Ishikawa (cell line): Measurements from ENCODE around the gene ARAF.

ENCODE experiments used
- CEBPB ChIP-seq: IDR thresholded peaks from 2 replicates; pipeline ENCODE4 v1.6.1; 2012
- EGR1 ChIP-seq: IDR thresholded peaks from 2 replicates; pipeline ENCODE4 v1.6.1; 2012
- EP300 ChIP-seq: IDR thresholded peaks from 2 replicates; pipeline ENCODE4 v1.6.1; 2012; ENCODE audit warnings: borderline replicate concordance
- FOXM1 ChIP-seq: IDR thresholded peaks from 2 replicates; pipeline ENCODE4 v1.6.1; 2012; ENCODE audit warnings: low read depth, borderline replicate concordance
- RAD21 ChIP-seq: IDR thresholded peaks from 2 replicates; pipeline ENCODE4 v1.6.1; 2012; ENCODE audit warnings: low read depth
- TF ChIP-seq, protein P1 (sequence below): IDR thresholded peaks from 2 replicates; pipeline ENCODE4 v1.6.1; 2012; ENCODE audit warnings: low read depth, mild to moderate bottlenecking
- TF ChIP-seq, protein P2 (sequence below): IDR thresholded peaks from 2 replicates; pipeline ENCODE4 v1.6.1; 2012

DNA sequence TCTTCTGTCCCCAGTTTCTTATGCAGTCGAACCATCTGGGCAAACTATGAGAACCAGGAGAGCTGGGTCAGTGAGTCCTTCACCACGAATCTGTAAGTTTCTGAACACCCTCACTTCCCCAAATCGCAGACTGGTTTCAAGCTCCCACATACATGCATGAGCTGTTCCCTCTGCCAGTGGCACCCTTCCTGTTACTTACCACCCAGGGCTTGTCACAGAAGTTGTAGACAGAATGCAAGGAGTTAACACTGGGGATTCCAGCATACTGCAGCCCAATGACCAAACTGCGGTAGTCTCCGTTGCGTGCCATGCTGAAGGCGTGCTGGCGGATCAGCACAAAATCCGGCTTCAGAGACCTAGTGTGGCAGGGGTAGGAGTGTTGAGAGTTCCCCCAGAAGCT is 44.0 kb downstream of the ARAF start:
- TF ChIP-seq, protein P1, sequence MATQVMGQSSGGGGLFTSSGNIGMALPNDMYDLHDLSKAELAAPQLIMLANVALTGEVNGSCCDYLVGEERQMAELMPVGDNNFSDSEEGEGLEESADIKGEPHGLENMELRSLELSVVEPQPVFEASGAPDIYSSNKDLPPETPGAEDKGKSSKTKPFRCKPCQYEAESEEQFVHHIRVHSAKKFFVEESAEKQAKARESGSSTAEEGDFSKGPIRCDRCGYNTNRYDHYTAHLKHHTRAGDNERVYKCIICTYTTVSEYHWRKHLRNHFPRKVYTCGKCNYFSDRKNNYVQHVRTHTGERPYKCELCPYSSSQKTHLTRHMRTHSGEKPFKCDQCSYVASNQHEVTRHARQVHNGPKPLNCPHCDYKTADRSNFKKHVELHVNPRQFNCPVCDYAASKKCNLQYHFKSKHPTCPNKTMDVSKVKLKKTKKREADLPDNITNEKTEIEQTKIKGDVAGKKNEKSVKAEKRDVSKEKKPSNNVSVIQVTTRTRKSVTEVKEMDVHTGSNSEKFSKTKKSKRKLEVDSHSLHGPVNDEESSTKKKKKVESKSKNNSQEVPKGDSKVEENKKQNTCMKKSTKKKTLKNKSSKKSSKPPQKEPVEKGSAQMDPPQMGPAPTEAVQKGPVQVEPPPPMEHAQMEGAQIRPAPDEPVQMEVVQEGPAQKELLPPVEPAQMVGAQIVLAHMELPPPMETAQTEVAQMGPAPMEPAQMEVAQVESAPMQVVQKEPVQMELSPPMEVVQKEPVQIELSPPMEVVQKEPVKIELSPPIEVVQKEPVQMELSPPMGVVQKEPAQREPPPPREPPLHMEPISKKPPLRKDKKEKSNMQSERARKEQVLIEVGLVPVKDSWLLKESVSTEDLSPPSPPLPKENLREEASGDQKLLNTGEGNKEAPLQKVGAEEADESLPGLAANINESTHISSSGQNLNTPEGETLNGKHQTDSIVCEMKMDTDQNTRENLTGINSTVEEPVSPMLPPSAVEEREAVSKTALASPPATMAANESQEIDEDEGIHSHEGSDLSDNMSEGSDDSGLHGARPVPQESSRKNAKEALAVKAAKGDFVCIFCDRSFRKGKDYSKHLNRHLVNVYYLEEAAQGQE = no peak
- TF ChIP-seq FOXM1 (no peak), RAD21 (no peak), EP300 (no peak), EGR1 (no peak), CEBPB (no peak)
- TF ChIP-seq, protein P2, sequence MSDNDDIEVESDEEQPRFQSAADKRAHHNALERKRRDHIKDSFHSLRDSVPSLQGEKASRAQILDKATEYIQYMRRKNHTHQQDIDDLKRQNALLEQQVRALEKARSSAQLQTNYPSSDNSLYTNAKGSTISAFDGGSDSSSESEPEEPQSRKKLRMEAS = no peak
